Trophoblast cell (in vitro differentiated cells and primary cell): ENCODE results near the gene YWHAE.
A peak's percentile ranks its signal among the peaks of the same experiment; 100 is the strongest.
"Not testable (repeated sequence)": the region's sequence is repeated elsewhere in the genome, so short reads cannot be mapped to it uniquely, and the experiment has no call there.

ENCODE experiments used
- DNase-seq, 2 donors: peaks; one replicate each; pipeline ENCODE4 v3.0.0-alpha.2; 2016
- H2AFZ ChIP-seq: 2 replicates; pipeline ENCODE4 v1.6.1; 2013; ENCODE audit warnings: low read length, moderate library complexity, mild to moderate bottlenecking; ENCODE audit not compliant: insufficient read depth, poor library complexity
- H2AK5ac ChIP-seq: 2 replicates; pipeline ENCODE4 v1.6.1; 2013; ENCODE audit warnings: mild to moderate bottlenecking, low read length
- H2BK120ac ChIP-seq: 2 replicates; pipeline ENCODE4 v1.6.1; 2013; ENCODE audit warnings: low read length, mild to moderate bottlenecking, moderate library complexity; ENCODE audit not compliant: insufficient read depth, poor library complexity
- H2BK12ac ChIP-seq: 2 replicates; pipeline ENCODE4 v1.6.1; 2013; ENCODE audit warnings: mild to moderate bottlenecking, low read length, moderate library complexity
- H2BK5ac ChIP-seq: 2 replicates; pipeline ENCODE4 v1.6.1; 2013; ENCODE audit warnings: low read length, low read depth, moderate library complexity, mild to moderate bottlenecking; ENCODE audit not compliant: poor library complexity
- H3K14ac ChIP-seq: 2 replicates; pipeline ENCODE4 v1.6.1; 2013; ENCODE audit warnings: mild to moderate bottlenecking, low read length
- H3K18ac ChIP-seq: 2 replicates; pipeline ENCODE4 v1.6.1; 2013; ENCODE audit warnings: mild to moderate bottlenecking, low read length
- H3K23ac ChIP-seq: 2 replicates; pipeline ENCODE4 v1.6.1; 2013; ENCODE audit warnings: low read length
- H3K27ac ChIP-seq: 2 replicates; pipeline ENCODE4 v1.5.1; 2013; ENCODE audit warnings: low read depth, mild to moderate bottlenecking, inconsistent platforms, low read length, moderate library complexity
- H3K27me3 ChIP-seq: 2 replicates; pipeline ENCODE4 v1.6.1; 2013; ENCODE audit warnings: inconsistent platforms, mild to moderate bottlenecking, low read length, moderate library complexity; ENCODE audit not compliant: insufficient read depth
- H3K36me3 ChIP-seq, 2 experiments: 1 replicate in 1 of 2; 2 replicates in 1 of 2; pipeline ENCODE4 v1.6.1; 2013; ENCODE audit warnings: low read length in 2 of 2, mild to moderate bottlenecking in 2 of 2, moderate library complexity in 1 of 2; ENCODE audit not compliant: insufficient read depth in 2 of 2, control insufficient read depth in 1 of 2
- H3K4ac ChIP-seq: 2 replicates; pipeline ENCODE4 v1.6.1; 2013; ENCODE audit warnings: low read depth, mild to moderate bottlenecking, low read length, moderate library complexity
- H3K4me1 ChIP-seq, 2 experiments: 1 replicate in 1 of 2; 2 replicates in 1 of 2; pipeline ENCODE4 v1.6.1; 2013; ENCODE audit warnings: low read length in 2 of 2, mild to moderate bottlenecking in 2 of 2, moderate library complexity in 1 of 2; ENCODE audit not compliant: insufficient read depth in 2 of 2, control insufficient read depth in 1 of 2
- H3K4me2 ChIP-seq: 2 replicates; pipeline ENCODE4 v1.6.1; 2013; ENCODE audit warnings: inconsistent platforms, mild to moderate bottlenecking, low read length, moderate library complexity
- H3K4me3 ChIP-seq: 2 replicates; pipeline ENCODE4 v1.5.1; 2013; ENCODE audit warnings: mild to moderate bottlenecking, low read depth, low read length, inconsistent platforms
- H3K79me1 ChIP-seq: one replicate; pipeline ENCODE4 v1.6.1; 2013; ENCODE audit warnings: low read length
- H3K79me2 ChIP-seq: 2 replicates; pipeline ENCODE4 v1.6.1; 2013; ENCODE audit warnings: low read length, mild to moderate bottlenecking; ENCODE audit not compliant: control insufficient read depth, insufficient read depth, poor library complexity
- H3K9ac ChIP-seq: 2 replicates; pipeline ENCODE4 v1.6.1; 2013; ENCODE audit warnings: mild to moderate bottlenecking, low read length
- H3K9me3 ChIP-seq: 2 replicates; pipeline ENCODE4 v1.6.1; 2013; ENCODE audit warnings: low read depth, mild to moderate bottlenecking, control low read depth, inconsistent platforms, low read length; ENCODE audit not compliant: insufficient read depth
- H4K12ac ChIP-seq: 2 replicates; pipeline ENCODE4 v1.6.1; 2013; ENCODE audit warnings: low read depth, mild to moderate bottlenecking, low read length, moderate library complexity
- H4K8ac ChIP-seq: 2 replicates; pipeline ENCODE4 v1.6.1; 2013; ENCODE audit warnings: low read depth, mild to moderate bottlenecking, low read length, moderate library complexity
- H4K91ac ChIP-seq: one replicate; pipeline ENCODE4 v1.6.1; 2013; ENCODE audit warnings: low read depth, mild to moderate bottlenecking, low read length, moderate library complexity
- WGBS: extraction: QIAGEN DNeasy Blood & Tissue Kit; methylation state at CpG from one replicate; pipeline ENCODE4 v1.1.7; 2013; ENCODE audit warnings: missing lambda C conversion rate; ENCODE audit not compliant: insufficient read length, insufficient coverage; ENCODE audit errors: extremely low coverage; 5-methylcytosine and 5-hydroxymethylcytosine counted together

The YWHAE gene

DNA sequence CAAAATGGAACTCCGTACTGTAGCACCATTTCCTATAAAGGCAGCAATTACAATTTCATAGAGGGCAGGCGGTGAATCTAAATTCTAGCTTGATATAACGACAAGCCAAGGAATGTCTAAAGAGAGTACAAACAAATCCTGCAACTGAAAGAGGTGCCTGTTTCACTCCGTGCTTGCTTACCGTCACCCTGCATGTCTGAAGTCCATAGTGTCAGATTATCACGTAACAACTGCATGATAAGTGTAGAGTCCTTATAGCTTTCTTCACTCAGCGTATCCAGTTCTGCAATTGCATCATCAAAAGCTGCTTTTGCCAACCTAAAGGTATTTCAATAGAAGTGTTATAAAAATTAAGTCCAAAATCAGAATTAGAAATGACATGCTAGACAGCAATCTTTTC, 46.0 kb downstream of the YWHAE start:
- no peak overlapping the region for H3K23ac ChIP-seq
- H3K18ac ChIP-seq: no peak overlapping the region
- H3K9me3 ChIP-seq: no peaks in the 10 kb centered on the region
- H4K12ac ChIP-seq: no peak overlapping the region
- peak overlapping the region; percentile 64 for H3K4ac ChIP-seq
- H3K4me2 ChIP-seq: no peak overlapping the region
- H2BK120ac ChIP-seq: no peak overlapping the region
- H3K14ac ChIP-seq: no peak overlapping the region
- no peaks in the 10 kb centered on the region for H3K79me1 ChIP-seq
- peaks cover 1% of the 10 kb centered on the region for H3K79me2 ChIP-seq
- H3K4me1 ChIP-seq: no peaks in the 10 kb centered on the region
- H2AFZ ChIP-seq: no peak overlapping the region
- H2BK12ac ChIP-seq: no peak overlapping the region
- H3K4me3 ChIP-seq: no peak overlapping the region
- no peak overlapping the region for H3K27ac ChIP-seq
- DNase-seq: no peak
- H2AK5ac ChIP-seq: no peak overlapping the region
- H2BK5ac ChIP-seq: no peak overlapping the region
- H3K9ac ChIP-seq: no peak overlapping the region
- no peak overlapping the region for H4K8ac ChIP-seq
- no peaks in the 10 kb centered on the region for H3K27me3 ChIP-seq
- H4K91ac ChIP-seq: no peak overlapping the region
- peaks cover 54 to 57% of the 10 kb centered on the region in 2 experiments for H3K36me3 ChIP-seq
- WGBS: no CpG with 5 or more reads among the region's 7 CpGs

DNA sequence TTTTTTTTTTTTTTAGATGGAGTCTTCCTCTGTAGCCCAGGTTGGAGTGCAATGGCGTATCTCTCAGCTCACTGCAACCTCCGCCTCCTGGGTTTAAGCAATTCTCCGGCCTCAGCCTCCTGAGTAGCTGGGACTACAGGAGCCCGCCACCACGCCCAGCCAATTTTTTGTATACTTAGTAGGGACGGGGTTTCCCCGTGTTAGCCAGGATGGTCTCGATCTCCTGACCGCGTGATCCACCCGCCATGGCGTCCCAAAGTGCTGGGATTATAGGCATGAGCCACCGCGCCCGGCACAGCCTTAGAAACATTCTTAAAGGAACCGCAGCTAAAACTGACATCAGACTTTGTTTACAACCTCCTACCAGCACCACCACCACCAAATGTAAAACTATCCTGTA, 47.5 kb downstream of the YWHAE start:
- DNase-seq, H4K91ac ChIP-seq, H3K27me3 ChIP-seq, H4K12ac ChIP-seq, H3K9me3 ChIP-seq, H2BK5ac ChIP-seq, H2BK120ac ChIP-seq, H3K14ac ChIP-seq, H2AFZ ChIP-seq, H2AK5ac ChIP-seq, H3K79me1 ChIP-seq, H2BK12ac ChIP-seq, H3K9ac ChIP-seq, H3K4me2 ChIP-seq, H3K27ac ChIP-seq, H3K18ac ChIP-seq, H3K4me1 ChIP-seq, H3K79me2 ChIP-seq, H3K23ac ChIP-seq, H4K8ac ChIP-seq, H3K4me3 ChIP-seq: not testable (repeated sequence)
- WGBS: no CpG with 5 or more reads among the region's 16 CpGs
- H3K4ac ChIP-seq: peak overlapping the region; percentile 47
- peaks cover 52 to 60% of the 10 kb centered on the region in 2 experiments for H3K36me3 ChIP-seq

DNA sequence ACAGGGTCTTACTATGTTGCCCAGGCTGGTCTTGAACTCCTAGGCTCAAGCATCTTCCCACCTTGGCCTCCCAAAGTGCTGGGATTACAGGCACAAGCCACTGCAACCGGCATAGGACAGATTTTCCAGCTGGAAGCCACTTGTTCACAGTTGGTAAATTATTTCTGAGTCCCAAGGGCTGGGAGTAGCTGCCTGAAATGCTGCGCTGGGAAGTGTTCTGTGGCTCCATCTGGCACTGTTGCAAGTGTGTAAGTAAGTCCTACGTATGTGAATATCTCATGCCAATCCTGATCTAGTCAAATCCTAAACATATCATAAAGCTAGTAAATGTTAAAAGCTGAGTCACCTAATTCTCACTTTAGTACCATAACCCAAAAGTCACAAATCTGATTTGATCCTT, 48.1 kb downstream of the YWHAE start:
- H4K12ac ChIP-seq: no peak overlapping the region
- no peak overlapping the region for H4K91ac ChIP-seq
- H4K8ac ChIP-seq: no peak overlapping the region

DNA sequence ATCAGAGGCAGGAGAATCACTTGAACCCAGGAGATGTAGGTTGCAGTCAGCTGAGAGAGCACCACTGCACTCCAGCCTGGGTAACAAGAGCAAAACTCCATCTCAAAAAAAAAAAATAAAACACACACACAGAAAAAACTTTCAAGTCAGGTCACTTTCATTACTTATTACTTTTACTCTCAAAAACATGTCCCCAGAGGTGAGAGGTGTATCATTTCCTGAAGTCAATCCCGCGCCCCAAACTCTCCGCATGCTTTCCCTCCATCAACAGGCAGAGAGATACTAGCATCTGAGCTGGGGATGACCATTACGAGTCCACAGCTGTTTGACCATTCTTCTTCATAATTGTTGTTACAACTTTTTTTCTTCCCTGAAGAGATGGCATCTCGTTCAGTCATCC, 48.7 kb downstream of the YWHAE start:
- no peaks in the 10 kb centered on the region for H3K27me3 ChIP-seq
- H3K4ac ChIP-seq: peak overlapping the region; percentile 64
- no peaks in the 10 kb centered on the region for H3K9me3 ChIP-seq
- H3K27ac ChIP-seq: no peak overlapping the region
- no peak overlapping the region for H2BK5ac ChIP-seq
- no CpG with 5 or more reads among the region's 5 CpGs for WGBS
- no peak overlapping the region for H2AFZ ChIP-seq
- H3K79me2 ChIP-seq: peaks cover under 1% of the 10 kb centered on the region
- no peak overlapping the region for H2BK120ac ChIP-seq
- no peak for DNase-seq
- peaks cover 50 to 58% of the 10 kb centered on the region in 2 experiments for H3K36me3 ChIP-seq
- no peak overlapping the region for H3K4me2 ChIP-seq
- H4K8ac ChIP-seq: no peak overlapping the region
- no peak overlapping the region for H3K9ac ChIP-seq
- H3K18ac ChIP-seq: no peak overlapping the region
- H4K91ac ChIP-seq: no peak overlapping the region
- no peaks in the 10 kb centered on the region for H3K4me1 ChIP-seq
- no peak overlapping the region for H4K12ac ChIP-seq
- H2BK12ac ChIP-seq: no peak overlapping the region
- H3K14ac ChIP-seq: no peak overlapping the region
- H3K4me3 ChIP-seq: no peak overlapping the region
- H3K79me1 ChIP-seq: no peaks in the 10 kb centered on the region
- H3K23ac ChIP-seq: no peak overlapping the region
- no peak overlapping the region for H2AK5ac ChIP-seq

More for the DNA sequence above, 48.1 kb downstream of the YWHAE start:
- Histone ChIP-seq H3K14ac (no peak overlapping the region), H3K4me3 (no peak overlapping the region), H3K23ac (no peak overlapping the region), H3K36me3 (peaks cover 50 to 61% of the 10 kb centered on the region in 2 experiments), H3K4ac (peak overlapping the region; percentile 47), H2BK12ac (no peak overlapping the region), H3K27ac (no peak overlapping the region), H3K4me1 (no peaks in the 10 kb centered on the region), H2AFZ (no peak overlapping the region), H2BK5ac (no peak overlapping the region), H3K9me3 (no peaks in the 10 kb centered on the region), H3K79me2 (peaks cover 1% of the 10 kb centered on the region), H3K27me3 (no peaks in the 10 kb centered on the region), H3K9ac (no peak overlapping the region), H3K79me1 (no peaks in the 10 kb centered on the region), H3K4me2 (no peak overlapping the region), H3K18ac (no peak overlapping the region), H2BK120ac (no peak overlapping the region), H2AK5ac (no peak overlapping the region)
- WGBS: no CpG with 5 or more reads among the region's 3 CpGs
- no peak for DNase-seq
